ENCODE results near the gene DDX5.
"Not testable (repeated sequence)": the region's sequence is repeated elsewhere in the genome, so short reads cannot be mapped to it uniquely, and the experiment has no call there.

The DDX5 gene

GRCh38 chr17:64471440-64471839, 34.6 kb downstream of the DDX5 start:
- no peak for DNase-seq (ENCODE audit: low spot score)
- in situ Hi-C loops (cut with MboI; ENCODE audit: low pct_unique_long_range_greater_than_20kb, low sequenced_read_pairs, unreplicated experiment), result no loop called here
- TF ChIP-seq CTCF (IDR thresholded peaks at IDR 0.05; ENCODE audit: extremely low read depth, insufficient read depth, missing control alignments), result no peak

- TF ChIP-seq CTCF (IDR thresholded peaks at IDR 0.05; ENCODE audit: extremely low read depth, insufficient read depth, missing control alignments), result no peak
- in situ Hi-C loops (cut with MboI; ENCODE audit: low pct_unique_long_range_greater_than_20kb, low sequenced_read_pairs, unreplicated experiment), result no loop called here
- no peak for DNase-seq (ENCODE audit: low spot score)
These were observed 35.5 kb downstream of the DDX5 start for GRCh38 chr17:64470625-64471024.

- in situ Hi-C loops (cut with MboI; ENCODE audit: low pct_unique_long_range_greater_than_20kb, low sequenced_read_pairs, unreplicated experiment); DNase-seq (ENCODE audit: low spot score): not testable (repeated sequence)
These were observed 39.3 kb downstream of the DDX5 start for GRCh38 chr17:64466834-64467233.

GRCh38 chr17:64466019-64466735, 39.9 kb downstream of the DDX5 start:
- DNase-seq (ENCODE audit: low spot score), result no peak
- no peak for TF ChIP-seq CTCF (IDR thresholded peaks at IDR 0.05; ENCODE audit: extremely low read depth, insufficient read depth, missing control alignments)
- in situ Hi-C loops (cut with MboI; ENCODE audit: low pct_unique_long_range_greater_than_20kb, low sequenced_read_pairs, unreplicated experiment), result no loop called here

GRCh38 chr17:64461788-64462187, 44.3 kb downstream of the DDX5 start:
- in situ Hi-C loops (cut with MboI; ENCODE audit: low pct_unique_long_range_greater_than_20kb, low sequenced_read_pairs, unreplicated experiment), result no loop called here
- no peak for TF ChIP-seq CTCF (IDR thresholded peaks at IDR 0.05; ENCODE audit: extremely low read depth, insufficient read depth, missing control alignments)
- no peak for DNase-seq (ENCODE audit: low spot score)

- no peak for DNase-seq (ENCODE audit: low spot score)
- in situ Hi-C loops (cut with MboI; ENCODE audit: low pct_unique_long_range_greater_than_20kb, low sequenced_read_pairs, unreplicated experiment), result no loop called here
- no peak for TF ChIP-seq CTCF (IDR thresholded peaks at IDR 0.05; ENCODE audit: extremely low read depth, insufficient read depth, missing control alignments)
These were observed 45.1 kb downstream of the DDX5 start for GRCh38 chr17:64460955-64461354.

- in situ Hi-C loops (cut with MboI; ENCODE audit: low pct_unique_long_range_greater_than_20kb, low sequenced_read_pairs, unreplicated experiment); DNase-seq (ENCODE audit: low spot score): not testable (repeated sequence)
These were observed 46.3 kb downstream of the DDX5 start for GRCh38 chr17:64459818-64460217.

GRCh38 chr17:64459284-64459747, 46.8 kb downstream of the DDX5 start:
- no peak for DNase-seq (ENCODE audit: low spot score)
- in situ Hi-C loops (cut with MboI; ENCODE audit: low pct_unique_long_range_greater_than_20kb, low sequenced_read_pairs, unreplicated experiment), result no loop called here
- no peak for TF ChIP-seq CTCF (IDR thresholded peaks at IDR 0.05; ENCODE audit: extremely low read depth, insufficient read depth, missing control alignments)
